HG03095 (cell line): ENCODE measurements around the gene ZNF768.

Experiments used
- ATAC-seq: cut with Tn5 transposase; IDR thresholded peaks from one replicate; pipeline ENCODE4 v1.9.1; 2021; ENCODE audit warnings: moderate library complexity; ENCODE audit not compliant: unreplicated experiment

The ZNF768 gene

DNA sequence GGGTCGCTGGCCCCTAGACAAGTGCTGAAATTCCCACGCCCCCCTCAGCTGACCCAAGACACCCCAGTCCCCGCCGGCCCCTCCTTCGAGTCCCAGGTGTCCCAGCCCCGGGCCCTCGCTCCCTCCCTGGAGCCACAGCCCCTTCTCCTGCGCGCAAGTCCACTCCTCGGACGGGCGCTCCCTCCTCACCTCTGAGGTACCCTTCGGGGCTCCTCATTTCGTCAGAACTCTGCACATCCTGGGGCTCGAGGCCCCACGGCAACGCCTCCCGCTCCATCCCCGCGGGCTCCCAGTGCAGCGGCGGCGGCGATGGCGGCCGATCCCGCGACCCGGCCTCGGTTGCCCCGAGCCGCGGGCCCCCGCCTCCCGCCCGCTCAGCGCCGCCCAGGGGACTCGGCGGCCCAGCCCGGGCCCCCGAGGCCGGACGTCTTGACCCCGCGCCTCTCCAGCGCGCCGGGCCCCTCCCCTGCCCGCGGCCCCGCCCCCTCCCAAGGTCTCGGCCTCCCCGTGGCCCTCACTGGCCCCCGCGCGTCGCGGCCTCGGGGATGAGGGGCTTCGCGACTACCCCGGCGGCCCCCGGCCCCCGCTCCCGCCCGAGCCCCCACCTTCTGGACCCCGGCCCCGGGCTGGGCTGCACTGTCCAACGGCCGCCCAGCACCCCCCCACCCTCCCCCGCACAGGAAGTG lies at the start of gene ZNF768:
ZNF768 (minus strand) TSS at position 430 of the 686 bp plus-strand sequence; CDS start at position 277, 153 bp downstream.
- peak; percentile 14 for ATAC-seq

DNA sequence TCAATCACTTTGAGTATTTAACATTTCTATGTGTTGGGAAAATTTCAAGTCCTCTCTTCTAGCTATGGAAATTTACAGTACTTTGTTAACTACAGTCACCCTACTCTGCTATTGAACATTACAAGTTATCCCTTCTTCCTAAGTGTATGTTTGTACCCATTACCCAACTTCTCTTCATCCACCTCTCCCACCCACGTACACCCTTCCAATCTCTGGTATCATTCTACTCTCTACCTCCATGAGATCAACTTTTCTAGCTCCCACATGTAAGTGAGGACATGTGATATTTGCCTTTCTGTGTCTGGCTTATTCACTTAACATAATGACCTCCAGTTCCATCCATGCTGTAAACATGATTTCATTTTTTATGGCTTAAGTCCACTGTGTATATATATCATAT lies 48.3 kb upstream of the ZNF768 start:
- no peak for ATAC-seq

DNA sequence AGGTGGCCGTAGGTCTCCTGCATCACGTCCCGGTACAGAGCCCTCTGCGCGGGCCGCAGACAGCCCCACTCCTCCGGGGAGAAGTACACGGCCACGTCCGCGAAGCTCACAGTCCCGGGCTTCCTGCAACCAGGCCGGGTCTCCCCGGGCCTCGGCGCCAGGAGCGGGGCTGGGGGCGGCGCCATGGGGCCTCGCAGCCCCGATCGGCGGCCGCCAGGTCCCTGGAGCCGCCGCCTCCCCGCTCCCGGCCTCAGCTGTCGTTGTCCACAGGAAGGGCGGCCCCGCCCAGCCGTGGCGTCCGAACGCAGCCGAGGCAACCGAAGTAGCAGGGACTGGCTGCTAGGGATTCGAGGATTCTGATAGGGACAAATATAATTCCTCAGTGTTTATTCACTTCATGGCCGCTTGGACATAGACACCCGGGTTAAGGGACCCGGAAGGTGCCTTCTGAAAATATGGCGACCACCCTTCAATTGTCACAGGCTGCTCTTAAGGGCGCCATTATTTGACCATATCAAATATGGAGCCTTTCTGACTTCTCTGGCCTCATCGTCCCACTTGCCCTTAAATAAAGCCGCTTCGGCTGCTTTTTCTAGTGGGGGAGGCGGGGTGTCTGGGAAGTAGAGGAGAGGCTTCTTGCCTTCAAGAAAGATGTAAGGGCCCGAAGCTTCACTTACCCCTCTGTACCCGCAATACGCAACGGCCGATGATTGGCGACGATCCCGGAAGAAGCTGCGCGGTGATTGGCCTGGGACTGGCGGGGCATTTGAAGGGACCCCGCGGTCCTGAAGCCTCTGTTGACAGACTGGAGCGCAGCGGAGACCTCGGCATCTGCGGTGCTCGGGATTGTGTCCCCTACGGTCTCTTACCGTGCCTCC lies 45.3 kb upstream of the ZNF768 start, which contains the start of gene ZNF688:
ZNF688 (minus strand) TSS at position 270 of the 878 bp plus-strand sequence; CDS start at position 185, 85 bp downstream.
- ATAC-seq, result peak; percentile 73

DNA sequence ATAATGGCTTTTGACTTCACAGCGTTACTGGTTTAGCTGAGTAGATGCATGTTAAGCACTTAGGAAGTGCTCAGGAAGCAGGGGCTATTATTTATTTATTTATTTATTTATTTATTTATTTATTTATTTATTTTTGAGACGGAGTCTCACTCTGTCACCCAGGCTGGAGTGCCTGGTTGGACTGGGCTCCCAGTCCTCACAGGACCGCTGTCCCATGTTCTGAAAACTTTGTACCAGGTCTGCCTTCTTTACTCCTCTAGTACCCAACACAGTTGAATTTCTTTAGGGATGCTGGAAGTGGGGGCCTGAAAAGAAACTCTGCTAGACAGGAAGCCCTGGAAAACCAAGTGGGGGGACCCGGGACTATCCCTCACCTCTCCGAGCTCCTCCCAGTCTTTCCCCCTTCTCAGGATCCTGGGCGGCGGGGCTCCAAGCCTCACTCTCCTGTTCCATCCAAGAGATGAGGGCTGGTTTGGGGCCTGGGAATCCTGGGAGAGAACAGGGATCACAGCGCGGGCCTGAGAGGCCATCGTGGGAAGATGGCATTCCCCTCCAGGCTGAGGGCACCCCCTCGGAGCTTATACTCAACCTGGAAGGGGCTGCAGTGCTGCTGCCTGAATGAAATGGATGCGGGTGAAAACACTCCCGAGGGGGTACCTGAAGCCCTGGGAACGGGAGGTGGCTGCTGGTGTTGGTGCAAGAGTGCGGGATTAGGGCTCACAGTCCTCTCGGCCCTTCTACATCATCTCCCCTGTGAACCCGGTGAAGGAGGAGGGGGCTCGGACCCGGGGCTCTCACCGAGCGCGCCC lies 44.5 kb upstream of the ZNF768 start:
- no peak for ATAC-seq

DNA sequence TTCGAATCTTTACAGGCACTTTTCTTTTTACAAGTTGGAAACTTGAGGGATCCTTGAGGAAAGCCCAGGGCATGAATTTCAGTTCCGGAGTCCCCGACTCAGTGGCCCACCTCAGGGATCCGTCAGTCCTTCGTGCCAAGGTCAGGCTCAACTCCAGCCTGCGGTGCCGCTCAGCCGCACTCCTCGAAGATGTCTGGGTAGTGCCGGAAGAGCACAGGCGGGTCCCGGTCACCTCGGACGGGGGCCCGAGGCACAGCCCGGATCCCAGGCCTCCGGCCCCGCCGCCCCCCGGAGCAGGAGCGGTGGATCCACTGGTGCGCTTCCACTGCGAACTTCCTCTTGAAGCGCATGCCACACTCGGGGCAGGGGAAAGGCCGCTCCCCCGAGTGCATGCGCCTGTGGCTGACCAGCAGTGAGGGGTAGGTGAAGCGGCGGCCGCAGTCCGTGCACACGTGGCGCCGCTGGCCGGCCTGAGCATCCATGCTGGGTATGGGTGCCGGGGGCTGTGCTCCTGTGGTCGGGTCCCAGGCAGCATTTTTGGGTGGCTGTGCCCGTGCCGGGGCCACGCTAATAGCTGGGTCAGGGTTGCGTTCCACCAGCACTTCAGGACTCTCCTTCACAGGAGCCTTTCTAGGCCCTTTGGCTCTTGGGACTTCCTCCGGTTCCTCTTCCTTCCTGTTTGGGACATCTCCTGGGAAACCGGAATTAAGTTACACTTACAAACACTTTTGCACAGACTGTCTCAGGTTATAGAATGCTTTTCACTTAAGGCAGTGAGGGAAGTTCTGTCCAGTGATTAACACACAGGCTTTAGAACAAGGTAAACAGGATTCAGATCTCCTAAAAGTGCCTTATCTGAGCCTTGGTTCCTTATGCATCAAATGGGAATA lies 43.6 kb upstream of the ZNF768 start:
- no peak for ATAC-seq

DNA sequence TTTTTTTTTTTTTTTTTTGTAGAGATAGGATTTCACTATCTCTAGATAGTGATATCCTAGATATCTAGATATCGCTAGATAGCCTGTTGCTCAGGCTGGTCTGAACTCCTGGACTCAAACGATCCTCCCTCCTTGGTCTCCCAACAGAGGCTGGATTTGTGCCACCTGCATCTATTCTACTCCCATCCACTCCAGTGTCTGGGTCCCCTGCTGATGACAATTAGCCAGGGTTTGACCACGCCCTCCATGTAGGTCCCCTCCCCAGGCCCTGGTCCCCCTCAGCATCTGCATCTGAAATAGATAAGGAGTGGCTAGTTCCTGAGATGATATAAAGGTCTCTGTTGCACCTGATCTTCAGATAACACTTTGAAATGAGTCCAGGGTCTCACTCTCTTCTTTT lies 42.9 kb upstream of the ZNF768 start:
- ATAC-seq, result no peak

DNA sequence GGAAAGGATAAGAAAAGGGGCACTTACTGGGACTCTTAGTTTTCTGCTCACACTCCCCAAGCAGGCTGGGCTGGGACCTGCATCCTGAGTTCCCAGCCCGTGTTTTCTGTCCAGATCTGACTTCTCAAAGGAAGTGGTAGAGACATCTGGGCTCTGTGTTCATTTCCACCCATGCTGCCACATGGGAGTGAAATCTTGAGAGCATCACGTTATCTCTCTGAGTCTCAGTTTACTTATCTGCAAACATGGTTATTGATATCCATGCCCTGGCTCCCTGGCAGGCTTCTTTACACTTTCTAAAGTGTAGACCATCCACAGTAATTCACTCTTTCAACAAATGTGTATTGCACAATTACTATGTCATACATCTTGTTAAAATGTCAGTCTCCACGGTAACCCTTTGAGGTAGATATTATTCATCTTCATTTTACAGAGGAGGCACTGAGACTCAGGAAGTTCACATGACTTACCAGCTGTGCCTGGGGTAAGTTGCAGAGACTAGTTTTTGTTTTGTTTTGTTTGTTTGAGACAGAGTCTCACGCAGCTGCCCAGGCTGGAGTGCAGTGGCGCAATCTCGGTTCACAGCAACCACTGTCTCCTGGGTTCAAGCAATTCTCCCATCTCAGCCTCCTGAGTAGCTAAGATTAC lies 41.7 kb upstream of the ZNF768 start:
- ATAC-seq, result peak; percentile 33

DNA sequence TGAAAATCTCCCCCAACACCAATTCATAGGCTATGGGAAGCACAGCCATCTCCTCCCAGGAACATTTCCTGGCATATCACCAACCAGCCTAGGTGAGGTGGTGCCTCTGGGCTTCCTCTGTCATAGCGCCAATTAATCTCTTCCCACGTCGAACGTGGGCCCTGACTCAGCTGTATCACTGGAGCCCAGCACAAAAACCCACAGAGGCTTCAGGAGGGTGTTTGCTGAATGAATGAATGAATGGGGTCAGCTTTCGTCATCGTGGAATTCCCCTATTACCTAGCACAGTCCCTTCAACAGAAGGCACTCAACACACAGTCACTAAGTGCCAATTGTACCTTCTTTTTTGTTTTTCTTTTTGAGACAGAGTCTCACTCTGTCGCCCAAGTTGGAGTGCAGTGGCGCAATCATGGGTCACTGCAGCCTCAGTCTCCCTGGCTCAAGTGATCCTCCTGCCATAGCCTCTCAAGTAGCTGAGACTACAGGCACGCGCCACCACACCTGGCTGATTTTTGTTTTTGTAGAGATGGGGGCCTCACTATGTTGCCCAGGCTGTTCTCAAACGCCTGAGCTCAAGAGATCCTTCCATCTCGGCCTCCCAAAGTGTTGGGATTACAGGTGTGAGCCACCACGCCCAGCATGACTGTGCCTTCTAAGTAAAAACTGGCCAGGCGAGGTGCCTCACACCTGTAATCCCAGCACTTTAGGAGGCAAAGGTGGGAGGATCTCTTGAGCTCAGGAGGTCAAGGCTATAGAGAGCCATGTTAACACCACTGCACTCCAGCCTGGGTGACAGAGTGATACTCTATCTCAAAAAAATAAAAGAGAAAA lies 41.0 kb upstream of the ZNF768 start:
- no peak for ATAC-seq

DNA sequence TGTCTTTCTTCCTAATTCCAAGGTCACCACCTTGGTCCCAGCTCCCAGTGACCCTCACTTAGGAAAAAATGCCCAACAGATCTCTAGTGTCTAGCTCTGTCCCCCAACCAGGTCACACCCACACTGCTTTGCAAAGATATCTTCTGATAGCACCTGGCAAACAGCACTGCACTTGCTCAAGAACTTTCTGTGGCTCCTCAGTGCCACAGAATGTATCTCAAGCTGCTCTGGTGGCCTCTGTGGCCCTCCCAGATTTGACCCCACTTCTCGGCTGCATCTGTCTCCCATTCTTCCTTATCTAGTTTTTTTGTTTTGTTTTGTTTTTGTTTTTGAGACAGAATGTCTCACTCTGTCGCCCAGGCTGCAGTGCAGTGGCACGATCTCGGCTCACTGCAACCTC lies 40.2 kb upstream of the ZNF768 start:
- ATAC-seq, result no peak

DNA sequence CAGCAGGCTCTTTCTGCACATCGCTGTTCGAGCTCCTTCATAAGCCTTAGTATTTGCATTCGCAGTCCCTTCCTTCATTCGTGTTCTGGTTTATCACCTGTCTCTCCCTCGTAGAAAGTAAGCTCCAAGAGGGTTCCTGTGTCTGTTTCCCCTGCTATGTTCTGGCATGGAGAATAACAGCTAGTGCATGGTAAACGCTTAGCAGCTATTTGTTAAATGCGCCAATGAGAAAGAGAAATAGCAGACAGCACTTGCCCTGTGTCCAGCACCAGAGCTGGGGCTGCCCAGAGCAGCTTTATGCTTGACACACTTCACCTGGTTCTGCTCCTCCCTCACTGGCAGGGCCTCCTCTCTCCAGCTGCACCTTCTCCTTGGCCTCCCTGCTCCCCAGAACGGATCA lies 39.6 kb upstream of the ZNF768 start:
- ATAC-seq, result no peak

DNA sequence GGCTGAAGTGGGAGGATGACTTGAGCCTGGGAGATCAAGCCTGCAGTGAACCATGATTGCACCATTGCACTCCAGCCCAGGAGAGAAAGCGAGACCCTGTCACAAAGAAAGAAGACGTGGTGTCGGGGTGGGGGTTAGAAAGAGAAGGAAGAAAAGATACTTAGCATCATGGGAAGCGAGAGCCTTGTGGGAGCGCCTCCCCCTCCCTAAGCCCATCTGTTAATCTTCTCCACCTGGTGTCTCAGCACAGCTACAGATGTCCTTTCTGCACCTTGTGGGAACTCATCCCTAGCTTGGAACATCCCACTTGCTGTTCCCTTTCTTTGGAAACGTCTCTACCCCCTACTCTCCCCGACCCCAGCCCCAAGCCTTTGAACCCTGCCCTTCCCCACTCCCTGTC lies 39.2 kb upstream of the ZNF768 start:
- ATAC-seq, result no peak

DNA sequence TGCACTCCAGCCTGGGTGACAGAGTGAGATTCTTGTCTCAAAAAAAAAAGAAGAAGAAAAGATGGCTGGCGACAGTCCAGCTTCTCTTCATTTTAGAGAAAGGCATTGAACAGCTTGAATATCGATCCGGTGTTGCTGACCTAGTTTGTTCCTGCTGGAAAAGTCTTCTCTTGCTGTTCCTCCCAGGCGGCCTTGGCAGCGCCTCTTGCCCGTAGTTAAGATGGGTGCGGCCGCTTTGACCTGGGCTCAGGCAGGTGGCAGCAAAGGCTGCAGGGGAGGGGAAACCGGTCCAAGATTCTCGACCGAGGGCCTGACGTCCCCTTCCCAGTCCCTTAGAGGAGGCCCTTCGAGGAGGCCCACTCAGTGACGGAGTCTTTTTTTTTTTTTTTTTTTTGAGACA lies 35.7 kb upstream of the ZNF768 start:
- no peak for ATAC-seq

DNA sequence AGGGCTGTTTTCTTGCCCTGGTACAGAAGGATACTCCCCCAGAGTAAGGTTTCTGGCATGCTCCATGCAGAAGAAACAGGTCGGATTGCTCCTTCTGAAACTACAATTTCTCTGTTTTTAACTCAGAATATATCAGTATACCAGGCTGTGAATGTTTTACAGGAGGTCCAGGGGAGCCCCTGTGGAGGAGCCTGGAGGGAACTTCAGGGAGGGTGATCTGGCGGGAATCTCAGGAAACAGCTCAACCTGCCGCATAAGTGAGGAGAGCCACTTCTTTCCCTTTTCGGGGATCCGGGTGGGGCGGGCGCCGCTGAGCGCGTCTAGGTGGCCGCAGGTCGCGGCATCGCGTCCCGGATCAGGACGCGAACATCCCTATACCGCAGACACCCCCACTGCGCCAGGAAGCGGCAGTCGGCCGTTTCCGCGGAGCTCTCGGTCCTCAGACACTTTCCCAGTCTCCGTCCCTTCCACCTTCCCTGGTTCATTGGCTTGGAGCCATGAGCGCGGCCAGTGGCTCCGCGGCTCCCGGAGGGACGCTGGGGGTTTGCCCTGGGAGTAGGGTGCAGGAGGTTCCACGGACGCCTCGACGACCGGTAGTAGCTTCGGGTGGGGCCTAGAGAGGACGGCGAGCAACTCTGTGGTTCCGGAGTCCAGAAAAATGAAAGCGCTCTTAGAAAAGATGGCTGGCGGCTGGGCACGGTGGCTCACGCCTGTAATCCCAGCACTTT lies 34.9 kb upstream of the ZNF768 start:
- no peak for ATAC-seq

DNA sequence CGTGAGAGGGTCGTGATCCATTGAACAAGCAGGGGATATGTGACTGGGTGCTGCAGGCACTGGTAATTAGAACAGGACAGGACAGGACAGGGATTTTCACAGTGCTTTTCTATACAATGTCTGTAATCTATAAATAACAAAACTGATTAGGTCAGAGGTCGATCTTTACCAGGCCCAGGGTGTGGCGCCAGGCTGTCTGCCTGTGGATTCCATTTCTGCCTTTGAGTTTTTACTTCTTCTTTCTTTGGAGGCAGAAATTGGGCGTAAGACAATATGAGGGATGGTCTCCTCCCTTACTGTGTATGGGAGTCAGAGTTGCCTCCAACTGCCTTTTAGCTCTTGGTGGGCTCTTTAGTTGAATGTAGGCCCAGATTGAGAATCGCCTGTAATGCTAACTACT lies 33.3 kb upstream of the ZNF768 start:
- no peak for ATAC-seq

DNA sequence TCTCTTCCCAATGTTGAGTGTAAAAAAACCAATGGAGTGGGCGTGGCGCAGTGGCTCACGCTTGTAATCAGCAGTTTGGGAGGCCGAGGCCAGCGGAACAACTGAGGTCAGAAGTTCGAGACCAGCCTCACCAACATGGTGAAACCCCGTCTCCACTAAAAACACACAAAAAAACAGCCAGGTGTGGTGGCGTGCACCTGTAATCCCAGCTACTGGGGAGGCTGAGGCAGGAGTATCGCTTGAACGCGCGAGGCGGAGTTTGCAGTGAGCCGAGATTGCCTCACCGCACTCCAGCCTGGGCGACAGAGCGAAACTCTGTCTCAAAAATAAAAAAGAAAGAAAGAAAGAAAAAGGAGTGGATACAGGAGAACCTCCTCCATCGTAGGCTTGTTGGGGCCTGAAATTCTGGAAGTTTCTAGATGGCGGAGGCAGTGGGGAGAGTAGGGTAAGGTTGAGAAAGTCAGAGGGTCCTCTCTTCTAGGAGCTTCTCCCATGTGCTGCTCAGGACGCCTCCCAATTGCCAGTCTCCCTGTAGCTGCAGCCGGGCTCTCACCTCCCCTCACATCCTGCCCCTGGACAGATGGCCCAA lies 32.5 kb upstream of the ZNF768 start:
- no peak for ATAC-seq

DNA sequence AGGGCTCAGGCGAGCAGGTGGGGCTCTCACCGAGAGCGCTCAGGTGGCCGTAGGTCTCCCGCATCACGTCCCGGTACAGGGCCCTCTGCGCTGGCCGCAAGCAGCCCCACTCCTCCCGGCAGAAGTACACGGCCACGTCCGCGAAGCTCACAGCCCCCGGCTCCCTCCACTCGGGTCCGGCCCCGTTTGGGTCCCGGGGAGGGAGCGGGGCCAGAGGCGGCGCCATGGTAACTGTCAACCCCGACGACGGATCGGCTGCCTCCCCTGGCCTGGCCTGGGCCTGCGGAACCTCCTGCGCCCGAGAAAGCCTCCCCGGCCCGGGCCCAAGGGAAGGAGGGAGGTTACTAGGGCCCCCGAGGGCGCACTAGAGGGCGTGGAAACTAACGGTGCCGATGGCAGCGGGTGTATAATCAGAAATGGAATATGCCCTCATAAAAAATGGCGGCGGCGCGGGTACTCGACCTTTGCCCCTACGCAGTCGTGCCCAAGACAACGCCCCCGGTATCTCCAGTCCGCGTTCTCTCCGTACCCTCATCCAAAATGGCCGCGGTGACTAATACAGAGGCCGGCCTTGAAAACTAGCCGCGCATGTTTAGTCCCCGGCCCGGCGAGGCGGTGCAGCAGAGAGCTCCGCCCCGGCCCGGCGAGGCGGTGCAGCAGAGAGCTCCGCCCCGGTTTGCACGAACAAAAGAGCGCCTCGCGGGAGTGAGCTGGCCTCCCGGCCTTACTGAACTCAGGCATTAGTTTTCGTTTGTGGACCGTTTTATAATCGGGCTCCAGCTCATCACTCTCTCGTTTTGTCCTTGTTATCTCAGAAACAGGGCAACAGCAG lies 31.8 kb upstream of the ZNF768 start, which contains the start of gene ZNF764:
ZNF764 (minus strand) TSS at position 418 of the 832 bp plus-strand sequence; CDS start at position 226, 192 bp downstream.
- ATAC-seq, result peak; percentile 80

DNA sequence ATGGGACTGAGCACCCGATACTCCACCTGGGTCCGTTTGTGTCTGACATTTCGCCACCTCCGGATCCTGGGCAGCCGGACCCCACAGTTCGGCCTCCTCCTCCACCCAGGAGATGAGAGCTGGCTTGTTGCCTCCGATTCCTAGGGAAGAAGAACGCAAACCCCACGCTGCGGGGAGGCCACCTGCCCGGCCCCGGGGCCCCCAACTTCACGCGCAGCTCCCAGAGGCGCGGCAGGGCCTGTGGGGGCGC lies 31.3 kb upstream of the ZNF768 start:
- no peak for ATAC-seq
